HEK293 (cell line): ENCODE results near the gene CDH3.

Experiments used
- CTCF ChIA-PET: fragments of 350-600 bp; formaldehyde crosslinking; extraction: SDS; loops from one replicate; lab custom pipeline; 2021; ENCODE audit warnings: antibody characterized with exemption; lab: Yijun Ruan, JAX
- POLR2A ChIA-PET: fragments of 300-600 bp; formaldehyde crosslinking; extraction: SDS; loops from one replicate; lab custom pipeline; 2020; ENCODE audit warnings: antibody characterized with exemption, inconsistent platforms; lab: Yijun Ruan, JAX
- H3K27ac ChIP-seq: fragments of 200-500 bp; sonication (Bioruptor generic); 2 replicates; pipeline ENCODE4 v1.5.1; 2014; ENCODE audit warnings: low read depth, low read length, control low read depth, inconsistent platforms; ENCODE audit errors: extremely low read depth
- H3K36me3 ChIP-seq, 2 experiments: fragments of 200-500 bp in 1 of 2; sonication (Bioruptor generic) in 1 of 2; 1 replicate in 1 of 2; 2 replicates in 1 of 2; pipeline ENCODE4 v1.5.1; 2014 to 2017; ENCODE audit warnings: inconsistent platforms in 2 of 2, low read length in 2 of 2; ENCODE audit not compliant: control insufficient read depth in 2 of 2, insufficient read depth in 1 of 2
- H3K4me1 ChIP-seq: fragments of 200-500 bp; sonication (Bioruptor generic); 2 replicates; pipeline ENCODE4 v1.5.1; 2014; ENCODE audit warnings: mild to moderate bottlenecking, low read length, inconsistent platforms; ENCODE audit not compliant: control insufficient read depth, insufficient read depth
- H3K4me3 ChIP-seq: 2 replicates; pipeline ENCODE4 v1.5.1; 2011; ENCODE audit warnings: low read depth, mild to moderate bottlenecking, control low read depth, low read length, moderate library complexity
- H3K9me3 ChIP-seq: fragments of 200-500 bp; sonication (Bioruptor generic); 2 replicates; pipeline ENCODE4 v1.5.1; 2014; ENCODE audit warnings: low read depth, low read length, inconsistent platforms; ENCODE audit not compliant: control insufficient read depth, insufficient read depth
- EGR2 ChIP-seq: fragments of 450-650 bp; formaldehyde crosslinking; IDR thresholded peaks from 2 replicates; pipeline ENCODE4 v1.5.1; 2016; ENCODE audit warnings: low read depth, missing biosample characterization, missing genetic modification characterization
- FEZF1 ChIP-seq: fragments of 450-650 bp; formaldehyde crosslinking; IDR thresholded peaks from 2 replicates; pipeline ENCODE4 v1.5.1; 2016; ENCODE audit warnings: missing biosample characterization, missing genetic modification characterization
- GLIS2 ChIP-seq: fragments of 450-650 bp; formaldehyde crosslinking; IDR thresholded peaks from 2 replicates; pipeline ENCODE4 v1.5.1; 2016; ENCODE audit warnings: missing biosample characterization, missing genetic modification characterization
- KLF7 ChIP-seq: fragments of 450-650 bp; formaldehyde crosslinking; IDR thresholded peaks from 2 replicates; pipeline ENCODE4 v1.5.1; 2016; ENCODE audit warnings: missing biosample characterization, missing genetic modification characterization, borderline replicate concordance
- REPIN1 ChIP-seq: fragments of 450-650 bp; formaldehyde crosslinking; IDR thresholded peaks from 2 replicates; pipeline ENCODE4 v1.5.1; 2017; ENCODE audit warnings: missing biosample characterization, missing genetic modification characterization, low read depth
- SCRT1 ChIP-seq: fragments of 450-650 bp; formaldehyde crosslinking; IDR thresholded peaks from 2 replicates; pipeline ENCODE4 v1.5.1; 2016; ENCODE audit warnings: missing biosample characterization, missing genetic modification characterization, borderline replicate concordance
- SP3 ChIP-seq: fragments of 450-650 bp; formaldehyde crosslinking; IDR thresholded peaks from 2 replicates; pipeline ENCODE4 v1.5.1; 2016; ENCODE audit warnings: missing biosample characterization, missing genetic modification characterization
- ZBTB20 ChIP-seq: fragments of 450-650 bp; formaldehyde crosslinking; IDR thresholded peaks from 2 replicates; pipeline ENCODE4 v1.5.1; 2016; ENCODE audit warnings: missing biosample characterization, missing genetic modification characterization
- ZBTB7A ChIP-seq: fragments of 450-650 bp; formaldehyde crosslinking; IDR thresholded peaks from 2 replicates; pipeline ENCODE4 v1.5.1; 2016; ENCODE audit warnings: low read depth, missing biosample characterization, missing genetic modification characterization
- ZBTB8A ChIP-seq: fragments of 450-650 bp; formaldehyde crosslinking; IDR thresholded peaks from 2 replicates; pipeline ENCODE4 v1.5.1; 2016; ENCODE audit warnings: missing biosample characterization, missing genetic modification characterization
- ZEB2 ChIP-seq: fragments of 450-650 bp; formaldehyde crosslinking; IDR thresholded peaks from 2 replicates; pipeline ENCODE4 v1.5.1; 2016; ENCODE audit warnings: missing biosample characterization, missing genetic modification characterization
- ZNF175 ChIP-seq: fragments of 450-650 bp; formaldehyde crosslinking; IDR thresholded peaks from 2 replicates; pipeline ENCODE4 v1.5.1; 2016; ENCODE audit warnings: missing biosample characterization, missing genetic modification characterization
- ZNF292 ChIP-seq: fragments of 450-650 bp; formaldehyde crosslinking; IDR thresholded peaks from 2 replicates; pipeline ENCODE4 v1.5.1; 2016; ENCODE audit warnings: low read depth, missing biosample characterization, missing genetic modification characterization, borderline replicate concordance
- ZNF394 ChIP-seq: fragments of 450-650 bp; formaldehyde crosslinking; IDR thresholded peaks from 2 replicates; pipeline ENCODE4 v1.5.1; 2016; ENCODE audit warnings: missing biosample characterization, missing genetic modification characterization, mild to moderate bottlenecking, moderate library complexity, borderline replicate concordance
- ZNF416 ChIP-seq: fragments of 450-650 bp; formaldehyde crosslinking; IDR thresholded peaks from 2 replicates; pipeline ENCODE4 v1.5.1; 2016; ENCODE audit warnings: missing biosample characterization, missing genetic modification characterization
- ZNF514 ChIP-seq: fragments of 450-650 bp; formaldehyde crosslinking; IDR thresholded peaks from 2 replicates; pipeline ENCODE4 v1.5.1; 2016; ENCODE audit warnings: missing biosample characterization, missing genetic modification characterization
- ZNF529 ChIP-seq: fragments of 450-650 bp; formaldehyde crosslinking; IDR thresholded peaks from 2 replicates; pipeline ENCODE4 v1.5.1; 2017; ENCODE audit warnings: missing genetic modification characterization, missing biosample characterization; ENCODE audit not compliant: insufficient replicate concordance
- ZNF558 ChIP-seq: fragments of 450-650 bp; formaldehyde crosslinking; IDR thresholded peaks from 2 replicates; pipeline ENCODE4 v1.5.1; 2016; ENCODE audit warnings: missing biosample characterization, missing genetic modification characterization
- ZNF629 ChIP-seq: fragments of 450-650 bp; formaldehyde crosslinking; IDR thresholded peaks from 2 replicates; pipeline ENCODE4 v1.5.1; 2017; ENCODE audit warnings: missing biosample characterization, missing genetic modification characterization
- ZNF777 ChIP-seq: fragments of 450-650 bp; formaldehyde crosslinking; IDR thresholded peaks from 2 replicates; pipeline ENCODE4 v1.5.1; 2017; ENCODE audit warnings: missing biosample characterization, missing genetic modification characterization, borderline replicate concordance
- ZSCAN16 ChIP-seq: fragments of 450-650 bp; formaldehyde crosslinking; IDR thresholded peaks from 2 replicates; pipeline ENCODE4 v1.5.1; 2016; ENCODE audit warnings: missing biosample characterization, missing genetic modification characterization
- TF ChIP-seq, protein P1 (sequence below): fragments of 450-650 bp; formaldehyde crosslinking; IDR thresholded peaks from 2 replicates; pipeline ENCODE4 v1.5.1; 2017; ENCODE audit warnings: missing biosample characterization, missing genetic modification characterization
- TF ChIP-seq, protein P2 (sequence below): fragments of 450-650 bp; IDR thresholded peaks from 2 replicates; pipeline ENCODE4 v1.5.1; 2018; ENCODE audit warnings: missing biosample characterization, missing genetic modification characterization
- TF ChIP-seq, protein P3 (sequence below): fragments of 450-650 bp; formaldehyde crosslinking; IDR thresholded peaks from 2 replicates; pipeline ENCODE4 v1.5.1; 2016; ENCODE audit warnings: missing biosample characterization, missing genetic modification characterization
- TF ChIP-seq, protein P4 (sequence below): fragments of 450-650 bp; formaldehyde crosslinking; IDR thresholded peaks from 2 replicates; pipeline ENCODE4 v1.5.1; 2017; ENCODE audit warnings: missing biosample characterization, missing genetic modification characterization
- TF ChIP-seq, protein P5 (sequence below): IDR thresholded peaks from 2 replicates; pipeline ENCODE4 v1.6.1; 2011; ENCODE audit warnings: mild to moderate bottlenecking, low read depth, low read length, borderline replicate concordance
- TF ChIP-seq, protein P6 (sequence below): fragments of 450-650 bp; formaldehyde crosslinking; IDR thresholded peaks from 2 replicates; pipeline ENCODE4 v1.5.1; 2016; ENCODE audit warnings: missing biosample characterization, missing genetic modification characterization

The CDH3 gene

DNA sequence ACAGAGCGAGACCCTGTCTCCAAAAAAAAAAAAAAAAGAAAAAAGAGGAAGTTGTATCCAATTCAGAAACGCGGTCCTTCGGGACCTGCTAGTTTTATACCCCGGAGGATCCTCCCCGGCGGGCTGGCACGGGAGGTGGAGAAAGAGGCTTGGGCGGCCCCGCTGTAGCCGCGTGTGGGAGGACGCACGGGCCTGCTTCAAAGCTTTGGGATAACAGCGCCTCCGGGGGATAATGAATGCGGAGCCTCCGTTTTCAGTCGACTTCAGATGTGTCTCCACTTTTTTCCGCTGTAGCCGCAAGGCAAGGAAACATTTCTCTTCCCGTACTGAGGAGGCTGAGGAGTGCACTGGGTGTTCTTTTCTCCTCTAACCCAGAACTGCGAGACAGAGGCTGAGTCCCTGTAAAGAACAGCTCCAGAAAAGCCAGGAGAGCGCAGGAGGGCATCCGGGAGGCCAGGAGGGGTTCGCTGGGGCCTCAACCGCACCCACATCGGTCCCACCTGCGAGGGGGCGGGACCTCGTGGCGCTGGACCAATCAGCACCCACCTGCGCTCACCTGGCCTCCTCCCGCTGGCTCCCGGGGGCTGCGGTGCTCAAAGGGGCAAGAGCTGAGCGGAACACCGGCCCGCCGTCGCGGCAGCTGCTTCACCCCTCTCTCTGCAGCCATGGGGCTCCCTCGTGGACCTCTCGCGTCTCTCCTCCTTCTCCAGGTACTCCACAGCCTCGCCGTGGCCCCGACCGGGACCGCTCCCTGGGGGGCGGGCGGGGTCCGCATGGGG is at the start of gene CDH3:
Gene CDH3 (plus strand): TSS at position 596 of the 779 bp plus-strand sequence. CDS start 70 bp downstream, at position 666.
- ChIA-PET POLR2A (interaction anchor here (1.0 kb wide), 1 partner anchor 13 kb away, joined by 3 read pairs; no protein-coding TSS in a partner anchor), CTCF (interaction anchor here (1.4 kb wide), 1 partner anchor 54 kb away, joined by 8 read pairs; no protein-coding TSS in a partner anchor)
- Histone ChIP-seq H3K9me3 (no peaks in the 10 kb centered on the region), H3K4me3 (peak within 1 kb of the TSS; percentile 33), H3K27ac (peak within 1 kb of the TSS; percentile 24; the same call in 1 of the 2 replicates), H3K36me3 (no peaks in the 10 kb centered on the region), H3K4me1 (peaks cover 4% of the 10 kb centered on the region; the same call in 1 of the 2 replicates)
- no peak for TF ChIP-seq ZNF629 (tag by site-specific recombination)
- no peak for TF ChIP-seq ZNF175 (tag by site-specific recombination)
- TF ChIP-seq, protein P1, sequence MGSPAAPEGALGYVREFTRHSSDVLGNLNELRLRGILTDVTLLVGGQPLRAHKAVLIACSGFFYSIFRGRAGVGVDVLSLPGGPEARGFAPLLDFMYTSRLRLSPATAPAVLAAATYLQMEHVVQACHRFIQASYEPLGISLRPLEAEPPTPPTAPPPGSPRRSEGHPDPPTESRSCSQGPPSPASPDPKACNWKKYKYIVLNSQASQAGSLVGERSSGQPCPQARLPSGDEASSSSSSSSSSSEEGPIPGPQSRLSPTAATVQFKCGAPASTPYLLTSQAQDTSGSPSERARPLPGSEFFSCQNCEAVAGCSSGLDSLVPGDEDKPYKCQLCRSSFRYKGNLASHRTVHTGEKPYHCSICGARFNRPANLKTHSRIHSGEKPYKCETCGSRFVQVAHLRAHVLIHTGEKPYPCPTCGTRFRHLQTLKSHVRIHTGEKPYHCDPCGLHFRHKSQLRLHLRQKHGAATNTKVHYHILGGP (tag by site-specific recombination), result no peak
- no peak for TF ChIP-seq KLF7
- TF ChIP-seq, protein P2, sequence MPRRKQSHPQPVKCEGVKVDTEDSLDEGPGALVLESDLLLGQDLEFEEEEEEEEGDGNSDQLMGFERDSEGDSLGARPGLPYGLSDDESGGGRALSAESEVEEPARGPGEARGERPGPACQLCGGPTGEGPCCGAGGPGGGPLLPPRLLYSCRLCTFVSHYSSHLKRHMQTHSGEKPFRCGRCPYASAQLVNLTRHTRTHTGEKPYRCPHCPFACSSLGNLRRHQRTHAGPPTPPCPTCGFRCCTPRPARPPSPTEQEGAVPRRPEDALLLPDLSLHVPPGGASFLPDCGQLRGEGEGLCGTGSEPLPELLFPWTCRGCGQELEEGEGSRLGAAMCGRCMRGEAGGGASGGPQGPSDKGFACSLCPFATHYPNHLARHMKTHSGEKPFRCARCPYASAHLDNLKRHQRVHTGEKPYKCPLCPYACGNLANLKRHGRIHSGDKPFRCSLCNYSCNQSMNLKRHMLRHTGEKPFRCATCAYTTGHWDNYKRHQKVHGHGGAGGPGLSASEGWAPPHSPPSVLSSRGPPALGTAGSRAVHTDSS (tag by site-specific recombination), result no peak
- TF ChIP-seq ZNF416 (tag by site-specific recombination), result no peak
- TF ChIP-seq, protein P3, sequence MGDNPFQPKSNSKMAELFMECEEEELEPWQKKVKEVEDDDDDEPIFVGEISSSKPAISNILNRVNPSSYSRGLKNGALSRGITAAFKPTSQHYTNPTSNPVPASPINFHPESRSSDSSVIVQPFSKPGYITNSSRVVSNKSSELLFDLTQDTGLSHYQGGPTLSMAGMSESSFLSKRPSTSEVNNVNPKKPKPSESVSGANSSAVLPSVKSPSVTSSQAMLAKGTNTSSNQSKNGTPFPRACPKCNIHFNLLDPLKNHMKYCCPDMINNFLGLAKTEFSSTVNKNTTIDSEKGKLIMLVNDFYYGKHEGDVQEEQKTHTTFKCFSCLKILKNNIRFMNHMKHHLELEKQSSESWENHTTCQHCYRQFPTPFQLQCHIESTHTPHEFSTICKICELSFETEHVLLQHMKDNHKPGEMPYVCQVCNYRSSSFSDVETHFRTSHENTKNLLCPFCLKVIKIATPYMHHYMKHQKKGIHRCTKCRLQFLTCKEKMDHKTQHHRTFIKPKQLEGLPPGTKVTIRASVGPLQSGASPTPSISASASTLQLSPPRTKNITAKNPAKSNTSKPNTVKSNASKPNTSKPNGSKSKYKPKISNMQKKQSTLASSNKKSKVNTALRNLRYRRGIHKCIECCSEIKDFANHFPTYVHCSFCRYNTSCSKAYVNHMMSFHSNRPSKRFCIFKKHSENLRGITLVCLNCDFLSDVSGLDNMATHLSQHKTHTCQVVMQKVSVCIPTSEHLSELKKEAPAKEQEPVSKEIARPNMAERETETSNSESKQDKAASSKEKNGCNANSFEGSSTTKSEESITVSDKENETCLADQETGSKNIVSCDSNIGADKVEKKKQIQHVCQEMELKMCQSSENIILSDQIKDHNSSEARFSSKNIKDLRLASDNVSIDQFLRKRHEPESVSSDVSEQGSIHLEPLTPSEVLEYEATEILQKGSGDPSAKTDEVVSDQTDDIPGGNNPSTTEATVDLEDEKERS (tag by site-specific recombination), result no peak
- peak; percentile 70; the same call in 1 of the 2 replicates for TF ChIP-seq GLIS2 (tag by site-specific recombination)
- no peak for TF ChIP-seq SCRT1
- TF ChIP-seq ZNF777, result peak; percentile 84; the same call in 1 of the 2 replicates
- no peak for TF ChIP-seq EGR2 (tag by site-specific recombination)
- no peak for TF ChIP-seq ZEB2 (tag by site-specific recombination)
- TF ChIP-seq ZNF529, result no peak
- no peak for TF ChIP-seq REPIN1 (tag by site-specific recombination)
- no peak for TF ChIP-seq FEZF1
- no peak for TF ChIP-seq ZBTB7A (tag by site-specific recombination)
- no peak for TF ChIP-seq ZNF292
- TF ChIP-seq, protein P4, sequence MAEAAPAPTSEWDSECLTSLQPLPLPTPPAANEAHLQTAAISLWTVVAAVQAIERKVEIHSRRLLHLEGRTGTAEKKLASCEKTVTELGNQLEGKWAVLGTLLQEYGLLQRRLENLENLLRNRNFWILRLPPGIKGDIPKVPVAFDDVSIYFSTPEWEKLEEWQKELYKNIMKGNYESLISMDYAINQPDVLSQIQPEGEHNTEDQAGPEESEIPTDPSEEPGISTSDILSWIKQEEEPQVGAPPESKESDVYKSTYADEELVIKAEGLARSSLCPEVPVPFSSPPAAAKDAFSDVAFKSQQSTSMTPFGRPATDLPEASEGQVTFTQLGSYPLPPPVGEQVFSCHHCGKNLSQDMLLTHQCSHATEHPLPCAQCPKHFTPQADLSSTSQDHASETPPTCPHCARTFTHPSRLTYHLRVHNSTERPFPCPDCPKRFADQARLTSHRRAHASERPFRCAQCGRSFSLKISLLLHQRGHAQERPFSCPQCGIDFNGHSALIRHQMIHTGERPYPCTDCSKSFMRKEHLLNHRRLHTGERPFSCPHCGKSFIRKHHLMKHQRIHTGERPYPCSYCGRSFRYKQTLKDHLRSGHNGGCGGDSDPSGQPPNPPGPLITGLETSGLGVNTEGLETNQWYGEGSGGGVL (tag by site-specific recombination), result no peak
- no peak for TF ChIP-seq ZNF558
- TF ChIP-seq ZNF394 (tag by site-specific recombination), result peak; percentile 65; the same call in 1 of the 2 replicates
- TF ChIP-seq, protein P5, sequence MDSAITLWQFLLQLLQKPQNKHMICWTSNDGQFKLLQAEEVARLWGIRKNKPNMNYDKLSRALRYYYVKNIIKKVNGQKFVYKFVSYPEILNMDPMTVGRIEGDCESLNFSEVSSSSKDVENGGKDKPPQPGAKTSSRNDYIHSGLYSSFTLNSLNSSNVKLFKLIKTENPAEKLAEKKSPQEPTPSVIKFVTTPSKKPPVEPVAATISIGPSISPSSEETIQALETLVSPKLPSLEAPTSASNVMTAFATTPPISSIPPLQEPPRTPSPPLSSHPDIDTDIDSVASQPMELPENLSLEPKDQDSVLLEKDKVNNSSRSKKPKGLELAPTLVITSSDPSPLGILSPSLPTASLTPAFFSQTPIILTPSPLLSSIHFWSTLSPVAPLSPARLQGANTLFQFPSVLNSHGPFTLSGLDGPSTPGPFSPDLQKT, result no peak
- peak; percentile 62 for TF ChIP-seq SP3 (tag by site-specific recombination)
- TF ChIP-seq ZNF514 (tag by site-specific recombination), result no peak
- TF ChIP-seq, protein P6, sequence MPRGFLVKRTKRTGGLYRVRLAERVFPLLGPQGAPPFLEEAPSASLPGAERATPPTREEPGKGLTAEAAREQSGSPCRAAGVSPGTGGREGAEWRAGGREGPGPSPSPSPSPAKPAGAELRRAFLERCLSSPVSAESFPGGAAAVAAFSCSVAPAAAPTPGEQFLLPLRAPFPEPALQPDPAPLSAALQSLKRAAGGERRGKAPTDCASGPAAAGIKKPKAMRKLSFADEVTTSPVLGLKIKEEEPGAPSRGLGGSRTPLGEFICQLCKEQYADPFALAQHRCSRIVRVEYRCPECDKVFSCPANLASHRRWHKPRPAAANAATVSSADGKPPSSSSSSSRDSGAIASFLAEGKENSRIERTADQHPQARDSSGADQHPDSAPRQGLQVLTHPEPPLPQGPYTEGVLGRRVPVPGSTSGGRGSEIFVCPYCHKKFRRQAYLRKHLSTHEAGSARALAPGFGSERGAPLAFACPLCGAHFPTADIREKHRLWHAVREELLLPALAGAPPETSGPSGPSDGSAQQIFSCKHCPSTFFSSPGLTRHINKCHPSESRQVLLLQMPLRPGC (tag by site-specific recombination), result no peak
- TF ChIP-seq ZSCAN16, result no peak
- TF ChIP-seq ZBTB8A (tag by site-specific recombination), result no peak
- no peak for TF ChIP-seq ZBTB20 (tag by site-specific recombination)
